ENCODE measurements around the gene SFRP5.
A peak's percentile ranks its signal among the peaks of the same experiment; 100 is the strongest.

SFRP5 gene

GRCh38 chr10:97733256-97733655 lies 38.5 kb downstream of the SFRP5 start:
- H3K27ac ChIP-seq = no peak overlapping the region
- no peak for TF ChIP-seq CTCF (conservative IDR thresholded peaks at IDR 0.05)

GRCh38 chr10:97732052-97732359 lies 39.8 kb downstream of the SFRP5 start:
- peak; percentile 47; the same call in 1 of the 2 replicates for TF ChIP-seq CTCF (conservative IDR thresholded peaks at IDR 0.05)
- H3K27ac ChIP-seq = no peak overlapping the region

GRCh38 chr10:97731346-97732051 lies 40.3 kb downstream of the SFRP5 start:
- peak; percentile 86 for TF ChIP-seq CTCF (conservative IDR thresholded peaks at IDR 0.05)
- H3K27ac ChIP-seq = no peak overlapping the region

- no peak overlapping the region for H3K27ac ChIP-seq
- TF ChIP-seq CTCF (conservative IDR thresholded peaks at IDR 0.05) = no peak
These were observed 42.8 kb downstream of the SFRP5 start for GRCh38 chr10:97729014-97729413.

GRCh38 chr10:97726636-97727178 lies 45.1 kb downstream of the SFRP5 start:
- no peak overlapping the region for H3K27ac ChIP-seq
- TF ChIP-seq CTCF (conservative IDR thresholded peaks at IDR 0.05) = no peak

- no peak overlapping the region for H3K27ac ChIP-seq
These were observed 47.4 kb downstream of the SFRP5 start for GRCh38 chr10:97724341-97724941.

More at GRCh38 chr10:97724341-97724941, 47.4 kb downstream of the SFRP5 start:
- no peak for TF ChIP-seq CTCF (conservative IDR thresholded peaks at IDR 0.05)

Data from VCaP (cell line).